Measurements from ENCODE around the gene STXBP6.
"Not testable (repeated sequence)": the region's sequence is repeated elsewhere in the genome, so short reads cannot be mapped to it uniquely, and the experiment has no call there.

Gene STXBP6

DNA sequence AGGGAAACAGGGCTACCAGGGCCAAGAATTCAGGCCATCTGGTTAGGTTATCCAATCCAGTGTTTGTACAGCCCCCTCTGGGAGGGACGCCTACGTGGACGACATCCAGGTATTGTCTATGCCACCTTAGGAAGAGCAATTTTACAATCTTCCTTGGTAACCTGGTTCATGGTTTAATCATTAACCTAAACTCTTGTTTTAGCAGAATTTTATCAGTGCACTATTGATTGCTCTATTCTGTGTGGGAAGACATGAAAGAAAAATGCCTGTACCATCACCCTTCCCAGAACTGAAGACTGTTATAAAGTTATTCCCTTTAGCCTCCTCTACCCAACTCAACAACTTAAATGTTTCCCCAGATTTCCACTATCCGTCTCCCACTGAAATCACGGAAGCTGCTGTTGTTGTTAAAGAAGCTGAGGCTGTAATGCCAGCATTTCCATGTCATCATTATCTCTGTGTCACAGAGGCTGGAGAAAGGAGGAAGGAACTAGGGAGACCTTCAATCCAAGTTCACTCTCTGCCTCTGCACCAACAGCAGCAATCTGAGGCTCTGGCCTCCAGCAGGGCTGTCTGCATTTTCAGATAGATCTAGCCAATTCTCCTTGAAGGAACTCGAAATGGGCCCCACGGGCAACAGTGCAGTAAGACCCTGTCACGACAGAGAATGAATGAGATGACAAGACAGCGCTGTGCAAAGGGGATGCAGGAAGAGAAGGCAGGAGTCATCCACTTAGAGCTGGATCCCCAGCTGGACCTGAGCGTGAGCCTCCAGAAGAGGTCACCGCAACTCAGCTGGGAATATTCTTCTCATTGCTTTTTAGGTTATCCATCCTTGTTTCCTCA, 232.5 kb downstream of the STXBP6 start:
- no peak for DNase-seq

DNA sequence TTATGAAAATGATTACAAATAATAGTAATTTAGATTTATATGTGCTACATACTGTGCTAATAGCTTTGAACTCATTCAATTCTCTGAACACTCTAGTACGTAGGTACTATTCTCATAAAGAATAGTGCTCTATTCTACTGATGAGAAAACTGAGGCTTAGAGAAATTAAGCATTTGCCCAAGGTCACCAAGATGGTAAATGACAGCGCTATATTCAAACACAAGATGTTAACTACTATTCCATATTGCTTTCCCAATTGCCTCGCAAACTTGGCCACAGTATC, 233.1 kb downstream of the STXBP6 start:
- no peak for DNase-seq

DNA sequence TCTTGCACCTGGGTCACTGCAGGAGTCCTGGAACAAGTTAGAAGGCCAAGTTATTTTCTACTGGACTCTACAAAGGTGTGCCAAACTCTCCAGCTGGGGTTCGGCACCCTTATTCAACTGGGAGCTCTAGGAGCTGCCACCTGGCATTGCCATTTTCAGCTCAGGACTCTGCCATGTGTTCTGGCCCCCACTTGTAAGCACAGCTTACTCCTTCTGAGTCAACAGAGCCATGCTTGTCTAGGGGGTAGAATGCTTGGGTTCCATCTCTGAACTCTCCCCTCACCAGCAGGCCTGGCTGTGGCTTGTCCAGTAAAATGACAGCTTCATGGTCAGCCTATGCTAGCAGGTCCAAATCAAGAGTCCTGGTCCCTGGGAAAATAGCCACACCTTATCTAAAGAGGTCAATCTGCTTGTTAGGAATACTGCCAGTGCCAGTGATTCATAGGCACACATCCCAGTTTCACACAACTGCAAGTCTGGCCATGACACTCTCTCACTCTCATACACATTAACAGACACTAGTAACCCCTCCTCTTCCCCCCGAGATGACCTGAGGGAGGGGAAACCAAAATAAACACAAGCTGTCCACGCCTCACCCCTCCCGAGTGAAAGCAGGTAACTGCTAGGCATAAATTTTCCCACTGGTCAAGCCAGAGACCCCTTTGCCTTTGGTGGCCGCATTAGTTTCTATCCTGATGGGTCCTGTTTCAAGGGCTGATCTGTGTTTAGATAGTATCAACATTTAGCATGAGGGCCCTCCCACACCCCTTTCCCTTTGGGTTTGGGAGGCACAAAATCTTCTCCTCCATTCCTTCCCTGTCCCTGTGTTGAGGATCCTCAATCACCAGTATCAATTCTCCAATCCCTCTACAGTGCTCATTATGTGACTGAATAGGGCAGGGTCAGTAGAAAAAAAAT, 233.7 kb downstream of the STXBP6 start:
- DNase-seq = no peak

DNA sequence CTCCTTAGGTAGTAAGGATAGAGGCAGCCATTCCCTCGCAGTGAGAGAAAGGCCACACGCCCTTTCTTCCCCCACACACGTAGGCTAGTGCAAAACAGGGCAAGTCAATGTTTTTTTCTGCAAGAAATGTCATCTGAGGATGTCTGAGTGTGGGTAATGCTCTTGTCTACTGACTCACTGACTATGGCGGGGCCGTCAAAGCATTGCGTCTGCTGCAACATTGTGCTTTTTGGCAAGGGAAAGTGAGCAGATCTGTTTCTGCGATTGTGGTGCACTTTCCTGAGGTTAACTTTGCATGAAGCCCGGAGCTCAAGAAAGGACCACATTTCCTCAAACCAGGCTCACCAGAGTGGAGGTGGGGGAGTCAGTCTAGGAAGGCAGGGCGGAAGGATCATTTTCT, 234.4 kb downstream of the STXBP6 start:
- no peak for DNase-seq

DNA sequence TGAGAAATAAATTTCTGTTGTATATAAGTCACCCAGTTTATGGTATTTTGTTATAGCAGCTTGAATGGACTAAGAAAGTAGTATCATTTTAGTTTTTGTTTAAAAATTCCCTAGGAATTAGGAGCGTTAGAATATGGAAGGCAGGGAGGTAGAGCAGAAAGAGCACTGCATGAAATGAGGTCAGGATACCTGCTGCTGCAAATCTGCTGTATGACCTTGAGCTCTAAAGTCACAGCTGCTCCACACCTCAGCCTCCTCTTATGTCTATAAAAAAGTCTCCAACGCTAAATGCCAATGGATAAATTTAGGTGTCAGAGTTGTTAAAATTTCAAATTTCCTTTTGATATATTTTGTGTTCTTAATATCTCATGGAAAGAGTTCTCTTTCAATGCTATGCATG, 235.0 kb downstream of the STXBP6 start:
- no peak for DNase-seq

DNA sequence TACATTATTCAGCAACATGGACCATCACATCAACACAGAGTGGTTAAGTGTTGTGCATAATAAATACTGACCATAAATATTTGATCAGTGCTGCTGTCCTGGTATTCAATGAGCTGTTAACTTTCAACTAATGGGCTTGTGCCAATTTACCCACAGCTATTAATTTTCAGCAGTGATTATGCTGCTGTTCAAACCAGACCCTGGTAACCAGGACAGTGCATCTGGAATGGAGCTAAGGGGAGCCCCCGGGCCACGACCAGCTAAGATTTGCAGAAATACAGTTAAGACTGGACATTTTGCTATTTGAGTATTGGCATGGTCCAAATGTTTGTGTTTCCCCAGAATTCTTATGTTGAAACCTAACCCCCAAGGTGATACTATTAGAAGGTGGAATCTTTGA, 235.6 kb downstream of the STXBP6 start:
- no peak for DNase-seq

DNA sequence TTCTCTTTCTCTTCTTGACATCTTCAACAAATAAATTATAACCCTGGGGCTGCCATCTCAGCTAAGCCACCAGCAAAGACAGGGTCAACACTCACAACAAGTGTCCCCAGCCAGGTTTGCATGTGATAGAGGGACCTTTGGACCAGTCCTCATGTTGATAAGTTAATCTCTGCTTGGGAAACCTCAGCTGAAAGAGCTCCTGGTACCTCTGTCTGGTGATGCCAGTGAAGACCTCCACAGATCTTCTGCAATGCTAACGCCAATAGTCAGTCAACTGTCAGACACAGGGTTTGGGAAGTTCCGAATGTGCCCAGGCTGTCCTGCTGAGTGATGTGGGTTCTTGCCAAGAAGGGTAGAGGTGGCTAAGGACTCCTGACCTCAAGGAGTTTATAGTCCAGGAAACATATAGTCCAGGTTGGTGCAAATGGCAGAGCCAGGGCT, 236.1 kb downstream of the STXBP6 start:
- no peak for DNase-seq

DNA sequence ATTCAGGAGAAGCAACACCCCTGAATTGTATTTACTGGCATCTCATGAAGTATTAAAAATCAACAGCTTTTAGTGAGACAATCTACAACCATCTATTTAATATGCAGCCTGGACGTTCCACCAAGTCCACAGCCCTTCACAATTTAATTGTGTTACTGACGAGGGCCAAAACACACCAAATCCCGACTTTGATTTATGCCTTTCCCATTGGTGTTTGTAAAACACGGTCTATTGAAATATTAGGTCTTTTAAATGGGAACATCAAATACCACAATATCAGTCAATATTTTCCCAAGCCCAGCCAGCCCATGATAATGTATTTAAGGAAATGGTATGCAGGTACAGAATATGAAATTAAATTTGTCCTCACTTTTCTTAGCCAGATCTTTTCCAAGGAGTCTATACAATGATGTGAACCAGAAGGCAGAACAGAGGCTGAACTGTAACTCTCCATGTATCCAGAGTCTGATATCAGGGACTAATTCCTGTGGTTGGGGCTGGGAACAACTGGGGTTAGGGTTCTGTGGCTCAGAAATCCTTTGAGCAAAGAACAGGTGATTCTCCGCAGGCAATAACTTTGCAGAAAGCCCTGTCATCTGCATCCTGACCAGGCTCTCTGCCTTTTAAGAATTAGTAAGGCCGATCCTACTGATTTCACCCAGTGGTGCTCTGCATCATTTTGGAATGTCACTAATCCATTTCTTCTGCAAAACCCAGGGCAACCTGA, 236.7 kb downstream of the STXBP6 start:
- no peak for DNase-seq

DNA sequence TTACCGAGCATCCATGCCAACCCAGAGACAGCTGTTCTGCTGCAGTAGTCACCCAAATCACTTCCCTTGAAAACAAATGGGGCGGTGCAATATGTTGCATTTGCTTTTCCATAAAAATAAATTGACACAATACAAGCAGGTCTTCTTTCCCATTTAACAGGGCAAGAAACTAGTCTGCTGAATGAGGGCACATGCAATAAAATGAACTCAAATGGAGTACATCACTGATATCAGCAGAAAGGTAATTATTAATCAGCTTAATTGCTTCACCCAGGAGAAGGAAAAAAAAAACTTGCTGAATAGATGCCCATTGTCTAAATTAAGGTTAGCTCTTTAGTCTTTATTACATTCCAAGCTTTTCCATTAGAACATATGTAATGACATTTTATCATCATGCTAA, 240.8 kb downstream of the STXBP6 start:
- no peak for DNase-seq

DNA sequence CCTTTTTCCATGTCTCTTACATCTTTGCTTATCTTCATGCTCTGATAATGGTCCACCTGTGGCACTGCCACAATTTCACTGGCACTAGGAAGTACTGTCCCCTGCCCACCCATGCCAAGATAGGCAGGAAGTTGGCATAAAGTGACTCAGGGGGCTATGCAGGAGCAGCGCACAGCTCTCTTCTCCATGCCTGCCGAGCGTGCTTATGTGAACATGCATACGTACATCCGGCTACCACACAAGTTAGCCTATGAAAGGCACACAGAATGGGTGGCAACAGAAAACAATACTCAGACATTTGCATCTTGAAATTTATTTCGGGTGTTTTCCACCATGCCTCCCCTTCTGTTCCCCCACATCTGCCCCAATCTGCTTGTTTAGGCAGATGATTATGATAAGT, 241.5 kb downstream of the STXBP6 start:
- no peak for DNase-seq

DNA sequence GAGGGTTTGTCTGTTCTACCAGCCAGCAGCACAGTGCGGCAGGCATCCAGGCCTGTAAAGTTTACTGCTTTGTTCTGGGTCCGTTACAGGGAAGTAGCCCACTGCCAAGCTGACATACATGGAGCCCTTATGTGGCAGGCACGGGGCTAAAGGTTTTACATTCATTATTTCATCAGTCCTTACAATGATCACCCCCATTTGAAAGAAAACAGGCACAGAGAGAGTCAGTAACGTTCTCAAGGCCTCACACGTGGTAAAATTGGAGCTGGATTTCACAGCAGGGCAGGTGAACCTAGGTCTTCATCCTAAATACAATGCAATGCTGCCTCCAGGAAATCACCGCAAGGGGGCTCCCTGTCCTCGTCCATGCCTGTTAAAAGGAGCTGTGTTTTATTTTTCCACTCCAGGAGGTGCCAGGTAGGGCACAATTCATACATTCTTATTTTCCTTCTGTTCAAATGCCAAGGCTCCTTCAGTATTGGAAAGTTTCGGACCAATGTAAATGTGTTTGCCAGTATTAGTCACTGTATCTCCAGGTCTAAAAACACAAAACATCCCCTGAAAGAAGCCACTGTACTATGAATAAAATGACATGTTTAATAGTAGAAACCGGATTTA, 243.8 kb downstream of the STXBP6 start:
- peak; percentile 34 for DNase-seq

DNA sequence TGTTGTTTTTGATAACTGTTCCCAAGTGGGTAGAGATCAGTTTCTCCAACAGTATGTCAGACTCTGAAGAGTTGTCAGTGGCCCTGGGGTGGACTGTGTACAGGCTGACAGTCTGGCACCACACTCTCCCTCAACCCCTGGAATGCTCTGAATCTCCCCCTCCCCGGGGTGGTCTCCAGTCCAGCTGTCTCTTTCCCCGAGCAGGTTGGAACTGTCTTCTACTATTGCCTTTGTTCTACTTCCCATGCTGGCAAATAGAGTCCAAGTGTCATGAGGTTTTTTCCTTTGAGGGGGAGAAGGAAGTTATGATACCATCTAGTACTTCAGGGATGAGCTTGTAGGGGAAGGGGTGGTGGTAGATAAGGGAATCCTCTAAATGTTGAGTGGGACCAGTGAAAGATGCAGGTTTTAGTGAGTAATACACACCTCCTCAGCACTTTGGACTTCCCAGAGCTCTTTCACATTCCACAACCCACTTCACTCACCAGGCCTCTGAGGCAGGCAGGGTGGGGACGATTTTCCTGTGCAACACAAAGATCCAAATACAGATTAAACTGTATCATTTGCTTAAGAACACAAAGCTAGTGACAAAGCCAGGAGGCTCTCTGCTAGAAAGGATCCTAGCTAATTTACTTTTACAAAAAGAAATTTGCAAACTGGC, 245.3 kb downstream of the STXBP6 start:
- DNase-seq = no peak

DNA sequence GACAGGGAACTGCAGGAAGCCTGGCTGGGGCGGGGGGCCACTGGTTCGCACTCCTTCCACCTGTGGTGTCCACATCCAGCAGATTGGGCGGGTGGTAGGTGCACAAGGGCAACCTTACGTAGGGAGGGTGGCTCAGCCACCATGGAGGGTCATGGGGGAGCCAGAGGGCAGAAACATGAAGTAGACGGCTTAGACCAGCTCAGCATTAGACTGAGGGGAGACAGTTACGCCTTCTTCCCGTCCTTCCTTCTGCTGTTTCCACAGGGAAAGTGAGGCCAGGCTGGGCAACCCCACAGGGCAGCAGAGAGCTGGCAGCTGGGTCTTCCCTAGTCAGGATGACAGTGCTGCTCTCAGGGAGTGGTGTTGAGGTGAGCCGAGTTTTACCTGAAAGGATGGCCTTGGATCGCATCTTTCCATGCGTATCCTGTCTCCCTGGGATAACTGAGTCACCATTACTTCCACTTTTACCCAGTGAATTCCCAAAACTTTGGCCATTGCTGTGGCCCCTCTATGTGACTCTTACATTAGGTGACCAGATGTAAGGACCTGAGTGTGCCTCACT, 245.9 kb downstream of the STXBP6 start:
- no peak for DNase-seq

DNA sequence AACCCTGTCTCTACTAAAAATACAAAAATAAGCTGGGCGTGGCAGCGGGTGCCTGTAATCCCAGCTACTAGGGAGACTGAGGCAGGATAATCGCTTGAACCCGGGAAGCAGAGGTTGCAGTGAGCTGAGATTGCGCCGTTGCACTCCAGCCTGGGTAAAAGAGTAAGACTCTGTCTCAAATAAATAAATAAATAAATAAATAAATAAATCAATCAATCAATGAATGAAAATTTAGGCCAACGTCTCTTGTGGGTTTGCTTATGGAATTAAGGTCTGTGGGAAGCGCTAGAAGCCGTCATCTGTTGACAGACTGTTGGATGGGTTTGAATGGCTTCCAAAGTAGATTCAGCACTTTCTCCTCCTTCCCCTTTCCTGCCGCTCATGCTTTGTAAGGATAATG, 246.5 kb downstream of the STXBP6 start:
- DNase-seq = not testable (repeated sequence)

DNA sequence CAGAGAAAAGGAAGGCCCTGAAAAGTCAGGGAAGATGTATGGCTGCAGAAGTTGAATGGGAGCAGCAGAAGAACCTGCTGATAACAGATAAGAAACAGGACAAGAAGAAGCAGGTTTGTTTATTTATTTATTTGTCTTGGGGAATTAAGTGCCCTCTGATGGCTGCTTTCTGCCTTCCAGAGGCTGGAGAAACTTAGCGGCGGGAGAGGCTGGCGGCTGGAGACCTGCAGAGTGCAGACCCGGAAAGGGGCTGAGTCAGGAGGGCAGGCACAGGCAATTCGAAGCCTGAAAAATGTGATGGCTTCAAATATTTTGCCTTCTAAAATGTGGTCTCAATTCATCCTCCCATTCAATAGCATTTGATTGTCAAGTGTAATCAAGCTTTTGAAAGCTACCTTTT, 247.7 kb downstream of the STXBP6 start:
- no peak for DNase-seq

DNA sequence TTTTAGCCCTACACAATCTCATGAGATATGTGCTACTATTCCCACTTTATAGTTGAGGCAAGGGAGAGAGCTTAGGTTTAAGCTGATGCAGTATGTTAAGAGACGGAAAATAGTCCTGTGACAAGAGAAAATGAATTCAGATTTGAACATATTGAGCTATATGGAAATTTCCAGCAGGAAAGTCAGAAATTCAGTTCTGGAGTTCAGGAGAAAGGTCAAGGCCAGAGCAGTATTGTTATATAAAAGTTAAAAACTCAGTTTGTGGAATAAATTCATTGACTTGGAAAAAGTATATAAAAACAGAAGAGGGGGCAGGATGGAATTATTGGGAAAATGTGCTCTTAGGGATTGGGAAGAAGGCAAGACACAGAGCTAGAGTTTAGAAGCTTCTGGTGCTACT, 248.9 kb downstream of the STXBP6 start:
- DNase-seq = no peak

DNA sequence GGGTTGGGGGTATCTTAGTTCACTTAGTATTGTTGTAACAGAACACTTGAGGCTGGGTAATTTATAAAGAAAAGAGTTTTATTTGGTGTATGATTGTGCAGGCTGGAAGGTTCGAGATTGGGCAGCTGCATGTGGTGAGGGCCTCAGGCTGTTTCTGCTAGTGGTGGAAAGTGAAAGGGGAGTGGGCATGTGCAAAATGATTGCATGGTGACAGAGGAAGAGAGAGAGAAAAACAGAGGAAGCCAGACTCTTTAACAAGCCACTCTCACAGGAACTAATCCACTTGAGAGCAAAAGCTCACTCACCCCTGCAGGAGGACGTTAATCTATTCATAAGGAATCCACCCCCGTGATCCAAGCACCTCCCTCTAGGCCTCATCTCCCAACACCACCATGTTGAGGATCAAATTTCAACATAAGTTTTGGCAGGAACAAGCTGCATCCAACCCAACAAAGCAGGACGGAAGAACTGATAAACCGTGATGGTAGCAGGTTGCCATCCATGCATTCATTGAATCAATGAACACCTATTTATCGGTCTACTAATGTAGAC, 251.0 kb downstream of the STXBP6 start:
- peak; percentile 25 for DNase-seq

DNA sequence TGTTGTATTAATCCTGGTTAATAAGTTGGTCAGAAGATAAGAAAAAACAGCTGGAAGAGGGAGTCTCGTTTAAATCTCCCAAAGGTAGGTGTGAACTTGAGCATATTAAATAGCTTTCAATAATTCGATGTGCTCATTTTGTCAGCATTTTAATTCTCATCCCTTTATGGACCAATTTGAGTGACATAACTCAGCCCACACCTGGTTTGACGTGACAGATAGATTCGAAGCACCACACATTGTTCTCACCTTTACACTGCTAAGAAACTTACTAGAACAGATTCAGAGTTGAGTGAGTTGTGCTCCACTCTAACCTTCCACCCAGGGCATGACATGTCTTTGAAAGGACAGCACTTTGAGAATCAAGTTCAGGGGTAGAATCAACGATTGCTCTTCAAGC, 254.5 kb downstream of the STXBP6 start:
- no peak for DNase-seq

DNA sequence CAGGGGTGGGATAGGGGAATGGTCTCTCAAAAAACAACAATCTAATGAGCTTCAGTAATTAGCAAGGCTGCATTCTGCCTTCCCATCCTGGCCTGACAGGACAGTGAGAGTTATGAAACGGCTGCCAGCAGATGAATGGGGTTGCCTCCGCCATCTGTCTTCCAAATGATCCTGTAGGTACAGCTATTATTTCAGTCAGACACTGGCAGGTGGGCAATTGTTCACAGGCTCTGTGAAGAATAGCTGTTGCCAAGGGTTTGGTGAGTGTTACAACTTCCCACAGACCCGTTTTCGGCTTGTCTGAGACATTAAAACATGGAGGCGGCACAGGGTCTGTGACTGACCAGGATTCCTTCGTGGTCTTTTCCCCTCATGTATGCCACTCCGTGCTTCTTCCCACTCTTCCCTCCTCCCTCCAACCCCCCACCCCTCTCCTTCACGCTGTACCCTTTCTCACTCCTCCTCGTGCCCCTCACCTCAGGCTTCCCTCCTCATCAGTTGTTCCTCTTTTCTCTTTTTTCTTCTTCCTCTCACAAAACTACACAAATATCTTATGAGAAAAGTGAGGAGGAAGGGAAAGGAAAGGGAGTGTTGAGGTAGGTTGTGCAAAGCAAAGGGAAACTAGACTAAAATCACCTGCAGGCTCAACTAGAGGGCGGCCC, 255.2 kb downstream of the STXBP6 start:
- no peak for DNase-seq

DNA sequence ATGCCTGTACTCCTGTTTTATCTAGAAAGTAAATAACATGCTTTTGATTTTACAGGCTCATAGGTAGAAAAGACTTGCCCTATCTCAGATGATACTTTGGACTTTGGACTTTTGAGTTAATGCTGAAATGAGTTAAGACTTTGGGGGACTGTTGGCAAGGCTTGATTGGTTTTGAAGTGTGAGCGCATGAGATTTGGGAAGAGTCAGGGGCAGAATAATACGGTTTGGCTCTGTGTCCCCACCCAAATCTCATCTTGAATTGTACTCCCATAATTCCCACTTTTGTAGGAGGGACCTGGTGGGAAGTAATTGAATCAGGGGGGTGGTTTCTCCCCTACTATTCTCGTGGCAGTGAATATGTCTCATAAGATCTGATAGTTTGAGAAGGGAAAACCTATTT, 259.8 kb downstream of the STXBP6 start:
- no peak for DNase-seq

DNA sequence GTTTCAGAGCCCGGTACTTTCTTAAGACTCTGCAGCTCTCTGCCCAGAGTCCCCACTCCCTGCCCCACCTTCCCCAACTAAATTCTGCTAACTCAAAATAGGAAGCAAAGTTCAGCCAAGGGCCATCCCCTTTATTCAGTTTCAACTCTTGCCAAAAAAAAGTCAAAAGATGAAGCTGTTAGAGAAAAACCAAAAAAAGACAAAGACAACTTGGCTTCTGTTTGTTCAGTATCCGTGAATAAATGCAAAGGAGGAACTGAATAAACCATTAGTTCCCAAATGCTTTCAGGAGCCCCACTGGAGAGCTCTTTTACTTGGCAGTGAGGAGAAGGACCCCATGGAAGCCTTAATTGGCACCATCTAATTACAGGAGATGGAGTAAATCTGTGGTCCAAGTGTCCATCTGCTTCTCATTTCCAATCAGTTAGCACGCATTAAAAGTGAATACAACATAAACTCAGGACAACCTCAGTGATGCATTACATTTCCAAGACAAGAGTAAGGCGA, 260.5 kb downstream of the STXBP6 start:
- DNase-seq = no peak

All from inflammatory macrophage treated with lipopolysaccharide for 4 hours (primary cell).